ENCODE results near the gene C17orf113.

GRCh38 chr17:42079541-42079940, 29.1 kb upstream of the C17orf113 start:
- TF ChIP-seq, protein P1, sequence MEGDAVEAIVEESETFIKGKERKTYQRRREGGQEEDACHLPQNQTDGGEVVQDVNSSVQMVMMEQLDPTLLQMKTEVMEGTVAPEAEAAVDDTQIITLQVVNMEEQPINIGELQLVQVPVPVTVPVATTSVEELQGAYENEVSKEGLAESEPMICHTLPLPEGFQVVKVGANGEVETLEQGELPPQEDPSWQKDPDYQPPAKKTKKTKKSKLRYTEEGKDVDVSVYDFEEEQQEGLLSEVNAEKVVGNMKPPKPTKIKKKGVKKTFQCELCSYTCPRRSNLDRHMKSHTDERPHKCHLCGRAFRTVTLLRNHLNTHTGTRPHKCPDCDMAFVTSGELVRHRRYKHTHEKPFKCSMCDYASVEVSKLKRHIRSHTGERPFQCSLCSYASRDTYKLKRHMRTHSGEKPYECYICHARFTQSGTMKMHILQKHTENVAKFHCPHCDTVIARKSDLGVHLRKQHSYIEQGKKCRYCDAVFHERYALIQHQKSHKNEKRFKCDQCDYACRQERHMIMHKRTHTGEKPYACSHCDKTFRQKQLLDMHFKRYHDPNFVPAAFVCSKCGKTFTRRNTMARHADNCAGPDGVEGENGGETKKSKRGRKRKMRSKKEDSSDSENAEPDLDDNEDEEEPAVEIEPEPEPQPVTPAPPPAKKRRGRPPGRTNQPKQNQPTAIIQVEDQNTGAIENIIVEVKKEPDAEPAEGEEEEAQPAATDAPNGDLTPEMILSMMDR (IDR thresholded peaks at IDR 0.05; ENCODE audit: poor library complexity), result no peak
- TF ChIP-seq EZH2 (IDR thresholded peaks at IDR 0.05; ENCODE audit: borderline replicate concordance), result no peak
